ENCODE data around the gene SLC22A4.

SLC22A4 gene

DNA sequence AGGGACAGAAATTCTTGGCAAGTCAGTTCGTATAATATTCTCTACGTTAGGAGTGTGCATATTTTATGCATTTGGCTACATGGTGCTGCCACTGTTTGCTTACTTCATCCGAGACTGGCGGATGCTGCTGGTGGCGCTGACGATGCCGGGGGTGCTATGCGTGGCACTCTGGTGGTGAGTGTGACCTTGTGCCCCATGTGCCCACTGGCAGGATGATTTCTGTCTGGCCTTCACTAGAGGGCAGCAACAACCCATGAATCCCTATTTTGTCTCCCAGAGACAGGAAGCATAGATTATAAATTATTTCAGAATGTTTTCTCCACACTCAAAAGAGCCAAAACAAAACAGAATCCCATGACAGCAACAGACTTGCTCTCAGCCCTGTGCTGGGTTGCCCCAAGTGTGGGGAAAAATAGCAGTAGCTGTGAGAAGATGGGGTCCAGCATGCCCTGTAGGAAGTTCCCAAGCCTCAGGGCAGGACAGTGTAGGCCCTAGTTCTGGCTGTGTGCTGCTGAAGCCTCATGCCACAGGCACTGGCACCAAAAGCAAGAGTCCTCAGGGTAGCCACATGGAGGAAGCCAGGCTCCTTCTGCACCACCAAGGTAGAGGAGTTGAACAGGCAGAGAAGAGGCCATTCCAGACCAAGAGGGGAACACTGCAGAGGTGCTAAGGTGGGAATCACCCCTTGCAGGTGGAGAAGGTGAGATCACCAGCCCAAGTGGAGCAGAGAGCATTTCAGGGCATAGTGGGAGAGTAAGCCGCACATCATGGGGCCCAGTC lies 91.3 kb downstream of the SLC22A4 start:
- H3K27ac ChIP-seq, result peak overlapping the region; percentile 73 to 82
- H3K9me3 ChIP-seq, result no peaks in the 10 kb centered on the region
- TF ChIP-seq, protein P1, sequence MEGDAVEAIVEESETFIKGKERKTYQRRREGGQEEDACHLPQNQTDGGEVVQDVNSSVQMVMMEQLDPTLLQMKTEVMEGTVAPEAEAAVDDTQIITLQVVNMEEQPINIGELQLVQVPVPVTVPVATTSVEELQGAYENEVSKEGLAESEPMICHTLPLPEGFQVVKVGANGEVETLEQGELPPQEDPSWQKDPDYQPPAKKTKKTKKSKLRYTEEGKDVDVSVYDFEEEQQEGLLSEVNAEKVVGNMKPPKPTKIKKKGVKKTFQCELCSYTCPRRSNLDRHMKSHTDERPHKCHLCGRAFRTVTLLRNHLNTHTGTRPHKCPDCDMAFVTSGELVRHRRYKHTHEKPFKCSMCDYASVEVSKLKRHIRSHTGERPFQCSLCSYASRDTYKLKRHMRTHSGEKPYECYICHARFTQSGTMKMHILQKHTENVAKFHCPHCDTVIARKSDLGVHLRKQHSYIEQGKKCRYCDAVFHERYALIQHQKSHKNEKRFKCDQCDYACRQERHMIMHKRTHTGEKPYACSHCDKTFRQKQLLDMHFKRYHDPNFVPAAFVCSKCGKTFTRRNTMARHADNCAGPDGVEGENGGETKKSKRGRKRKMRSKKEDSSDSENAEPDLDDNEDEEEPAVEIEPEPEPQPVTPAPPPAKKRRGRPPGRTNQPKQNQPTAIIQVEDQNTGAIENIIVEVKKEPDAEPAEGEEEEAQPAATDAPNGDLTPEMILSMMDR (IDR thresholded peaks at IDR 0.05), result peak; percentile 61 to 75
- no peaks in the 10 kb centered on the region for H3K27me3 ChIP-seq
- peaks cover 12 to 51% (median 45%) of the 10 kb centered on the region in 4 donors for H3K4me1 ChIP-seq
- intact Hi-C loops (cut with DNase I; ENCODE audit: low total_unique reads), result loop anchor here (2.0 to 5.0 kb wide), 2 partner anchors 37 to 115 kb away; no protein-coding TSS in a partner anchor
- peak in 1 of 2 donors; percentile 49 for DNase-seq
- H3K4me3 ChIP-seq, result no peak overlapping the region
- peaks cover 0 to 21% (median 8%) of the 10 kb centered on the region in 3 donors for H3K36me3 ChIP-seq

DNA sequence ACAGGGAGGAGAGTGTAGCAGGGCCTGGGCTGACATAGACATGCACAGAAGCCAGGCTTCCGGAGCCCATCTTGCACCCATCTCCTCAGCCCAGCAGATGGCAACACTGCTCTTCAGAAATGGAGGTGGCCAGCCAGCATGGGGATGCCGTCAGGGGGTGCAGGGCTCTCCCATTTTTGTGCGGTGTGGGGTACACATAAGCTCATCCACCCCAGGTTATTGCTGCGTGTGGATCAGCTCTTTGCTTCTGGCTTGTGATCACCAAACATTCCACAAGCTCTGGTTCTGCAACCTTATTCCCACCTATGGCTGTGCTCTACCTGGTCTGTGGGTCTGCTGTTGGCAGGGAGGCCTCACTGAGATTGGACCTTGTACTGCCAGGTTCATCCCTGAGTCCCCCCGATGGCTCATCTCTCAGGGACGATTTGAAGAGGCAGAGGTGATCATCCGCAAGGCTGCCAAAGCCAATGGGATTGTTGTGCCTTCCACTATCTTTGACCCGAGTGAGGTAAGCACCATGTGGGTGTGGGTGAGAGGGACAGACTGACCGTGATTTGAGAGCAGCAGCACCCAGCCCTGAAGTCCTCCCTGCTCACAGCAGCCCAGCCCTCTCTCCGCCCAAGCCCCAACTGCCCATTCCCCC lies 92.6 kb downstream of the SLC22A4 start:
- no peak overlapping the region for H3K4me3 ChIP-seq
- H3K9me3 ChIP-seq, result no peaks in the 10 kb centered on the region
- TF ChIP-seq, protein P1 (IDR thresholded peaks at IDR 0.05), result peak; percentile 74 to 81
- no peaks in the 10 kb centered on the region for H3K27me3 ChIP-seq
- H3K36me3 ChIP-seq, result peaks cover 0 to 14% (median 8%) of the 10 kb centered on the region in 3 donors
- peak overlapping the region; percentile 73 to 82 for H3K27ac ChIP-seq
- intact Hi-C loops (cut with DNase I; ENCODE audit: low total_unique reads), result loop anchor here (2.0 to 5.0 kb wide), 2 partner anchors 36 to 114 kb away; no protein-coding TSS in a partner anchor
- DNase-seq, result peak; percentile 74 to 83
- H3K4me1 ChIP-seq, result peaks cover 12 to 51% (median 45%) of the 10 kb centered on the region in 4 donors

DNA sequence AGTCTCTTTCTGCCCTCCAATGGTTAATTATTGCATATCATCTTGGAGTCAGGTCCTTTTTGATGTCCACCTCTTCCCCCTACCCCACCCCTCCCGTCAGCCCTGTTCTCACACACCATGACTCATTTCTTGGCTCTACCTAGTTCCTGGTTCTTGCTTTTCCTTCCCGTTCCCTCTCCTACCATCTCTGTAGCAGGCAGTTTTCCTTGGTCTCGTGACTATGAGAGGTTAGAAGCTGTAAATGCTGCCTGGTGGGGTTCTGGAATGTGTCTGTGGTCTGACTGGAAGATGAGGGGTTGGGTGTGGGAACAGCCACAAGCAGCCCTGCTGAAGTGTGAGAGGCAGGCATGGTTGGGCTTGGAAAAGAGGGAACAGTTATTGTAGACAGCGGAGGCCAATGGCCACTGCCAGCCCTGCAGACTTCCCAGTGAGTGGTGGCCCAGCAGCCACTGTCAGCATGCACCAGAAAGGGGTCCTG lies 93.5 kb downstream of the SLC22A4 start:
- peak; percentile 84 to 86 for DNase-seq
- H3K27me3 ChIP-seq, result no peaks in the 10 kb centered on the region
- TF ChIP-seq, protein P1 (IDR thresholded peaks at IDR 0.05), result no peak
- H3K27ac ChIP-seq, result peak overlapping the region; percentile 73 to 82
- intact Hi-C loops (cut with DNase I; ENCODE audit: low total_unique reads), result loop anchor here (2.0 to 5.0 kb wide), 2 partner anchors 35 to 113 kb away; no protein-coding TSS in a partner anchor
- peaks cover 0 to 20% (median 11%) of the 10 kb centered on the region in 3 donors for H3K36me3 ChIP-seq
- H3K9me3 ChIP-seq, result no peaks in the 10 kb centered on the region
- H3K4me1 ChIP-seq, result peaks cover 12 to 51% (median 45%) of the 10 kb centered on the region in 4 donors
- H3K4me3 ChIP-seq, result no peak overlapping the region

DNA sequence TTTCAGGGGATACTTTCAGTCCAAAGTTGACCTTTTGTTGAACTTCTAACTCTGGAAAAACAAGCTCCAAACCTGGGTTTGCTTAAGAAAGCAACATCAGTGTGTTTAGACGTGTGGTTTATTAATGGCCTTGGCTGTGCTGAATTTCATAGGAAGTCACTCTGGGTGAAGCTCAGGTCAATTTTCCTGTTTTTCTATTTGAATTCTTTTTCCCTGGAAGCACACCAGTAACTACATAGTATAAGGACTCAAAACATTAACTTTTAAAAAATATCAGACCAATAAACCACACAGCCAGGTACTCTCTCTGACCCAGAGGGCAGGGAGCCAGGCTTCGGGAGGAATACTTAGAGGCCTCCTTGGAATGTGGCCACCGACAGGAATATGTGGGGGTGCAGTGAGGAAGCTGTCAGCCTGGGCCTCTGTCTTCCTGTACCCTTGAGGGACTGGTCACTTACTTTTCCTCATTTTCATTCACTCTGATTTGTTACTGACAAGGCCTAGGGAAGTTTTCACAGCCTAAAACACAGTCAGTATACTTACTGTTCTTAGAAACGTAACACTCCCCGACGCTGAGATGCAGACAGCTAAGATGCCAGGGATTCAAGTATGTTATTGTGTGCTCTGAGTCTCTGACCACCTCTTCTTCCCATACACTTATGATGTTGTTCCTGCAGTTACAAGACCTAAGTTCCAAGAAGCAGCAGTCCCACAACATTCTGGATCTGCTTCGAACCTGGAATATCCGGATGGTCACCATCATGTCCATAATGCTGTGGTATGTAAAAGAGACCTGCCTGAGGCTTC lies 94.3 kb downstream of the SLC22A4 start:
- no peaks in the 10 kb centered on the region for H3K9me3 ChIP-seq
- H3K27me3 ChIP-seq, result no peaks in the 10 kb centered on the region
- DNase-seq, result no peak
- intact Hi-C loops (cut with DNase I; ENCODE audit: low total_unique reads), result loop anchor here (5.0 kb wide), 1 partner anchor 34 kb away; no protein-coding TSS in a partner anchor
- H3K4me3 ChIP-seq, result no peak overlapping the region
- H3K36me3 ChIP-seq, result peaks cover 0 to 27% (median 19%) of the 10 kb centered on the region in 3 donors
- peak overlapping the region; percentile 73 to 82 for H3K27ac ChIP-seq
- peaks cover 12 to 51% (median 45%) of the 10 kb centered on the region in 4 donors for H3K4me1 ChIP-seq
- TF ChIP-seq, protein P1 (IDR thresholded peaks at IDR 0.05), result no peak

DNA sequence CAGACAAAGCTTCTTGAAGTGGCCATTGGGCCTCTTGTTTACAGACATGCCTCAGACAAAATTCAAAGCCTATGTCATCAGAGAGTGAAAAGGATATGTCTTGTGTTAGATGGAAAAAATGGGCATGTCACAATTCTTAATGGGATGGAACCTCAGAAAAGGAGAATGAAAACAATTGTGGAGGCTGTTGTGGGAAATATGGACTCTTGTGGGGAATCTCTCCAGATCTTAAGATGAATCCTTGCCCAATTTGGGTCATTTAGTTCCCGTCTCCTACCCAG lies 94.8 kb downstream of the SLC22A4 start:
- H3K9me3 ChIP-seq, result no peaks in the 10 kb centered on the region
- H3K27ac ChIP-seq, result peak overlapping the region; percentile 73 to 82
- no peaks in the 10 kb centered on the region for H3K27me3 ChIP-seq
- no peak overlapping the region for H3K4me3 ChIP-seq
- H3K4me1 ChIP-seq, result peaks cover 12 to 51% (median 45%) of the 10 kb centered on the region in 4 donors
- intact Hi-C loops (cut with DNase I; ENCODE audit: low total_unique reads), result loop anchor here (5.0 kb wide), 1 partner anchor 33 kb away; no protein-coding TSS in a partner anchor
- TF ChIP-seq, protein P1 (IDR thresholded peaks at IDR 0.05), result no peak
- peaks cover 3 to 30% (median 23%) of the 10 kb centered on the region in 3 donors for H3K36me3 ChIP-seq
- no peak for DNase-seq

All from tibial artery (tissue), 4 donors.